GM19468 (cell line): ENCODE measurements around the gene PRKCH.

ENCODE experiments used
- ATAC-seq: cut with Tn5 transposase; IDR thresholded peaks from one replicate; pipeline ENCODE4 v1.9.1; 2021; ENCODE audit warnings: mild to moderate bottlenecking, moderate library complexity, moderate number of reproducible peaks; ENCODE audit not compliant: unreplicated experiment; ENCODE audit errors: extremely low read depth

Gene PRKCH

DNA sequence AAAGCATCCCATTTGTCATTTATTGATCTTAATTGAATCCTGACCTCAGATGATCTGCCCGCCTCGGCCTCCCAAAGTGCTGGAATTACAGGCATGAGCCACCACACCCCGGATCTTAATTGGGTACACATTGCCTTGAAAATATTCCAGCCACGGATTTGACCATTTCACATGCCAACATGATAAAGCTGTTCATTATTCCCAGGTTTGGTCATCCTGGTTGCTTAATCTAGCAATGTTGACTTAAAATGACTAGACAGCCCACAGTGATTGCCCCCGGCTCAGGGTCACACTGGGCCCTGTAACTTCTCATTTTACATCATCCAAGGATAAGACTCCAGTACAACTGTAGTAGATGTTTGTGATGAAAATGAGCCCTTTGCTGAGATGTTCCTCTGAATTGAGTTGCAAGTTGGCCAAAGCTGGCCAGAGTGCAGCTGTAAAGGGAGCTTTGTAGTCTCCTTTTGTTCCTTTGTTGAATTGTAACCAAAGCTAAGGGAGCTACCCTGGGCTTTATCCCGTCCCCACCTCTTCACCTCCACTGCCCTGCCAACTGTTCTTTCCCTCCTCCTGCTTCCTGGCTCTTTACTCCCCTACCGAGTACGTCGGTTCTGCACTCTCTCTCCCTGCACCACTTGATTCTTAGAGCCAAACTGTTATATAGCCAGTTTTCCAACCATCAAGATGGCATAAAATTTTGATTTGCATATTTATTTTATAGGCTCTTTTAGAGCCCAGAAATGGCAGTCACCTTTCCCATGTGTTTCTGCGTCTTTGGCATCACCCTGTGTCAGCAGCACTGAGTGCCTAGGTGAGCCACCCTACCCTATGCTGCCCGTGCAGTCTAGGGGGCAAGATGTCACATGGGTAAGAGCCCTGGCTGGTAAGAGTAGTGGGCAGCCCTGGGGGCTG lies 232.6 kb downstream of the PRKCH start:
- no peak for ATAC-seq

DNA sequence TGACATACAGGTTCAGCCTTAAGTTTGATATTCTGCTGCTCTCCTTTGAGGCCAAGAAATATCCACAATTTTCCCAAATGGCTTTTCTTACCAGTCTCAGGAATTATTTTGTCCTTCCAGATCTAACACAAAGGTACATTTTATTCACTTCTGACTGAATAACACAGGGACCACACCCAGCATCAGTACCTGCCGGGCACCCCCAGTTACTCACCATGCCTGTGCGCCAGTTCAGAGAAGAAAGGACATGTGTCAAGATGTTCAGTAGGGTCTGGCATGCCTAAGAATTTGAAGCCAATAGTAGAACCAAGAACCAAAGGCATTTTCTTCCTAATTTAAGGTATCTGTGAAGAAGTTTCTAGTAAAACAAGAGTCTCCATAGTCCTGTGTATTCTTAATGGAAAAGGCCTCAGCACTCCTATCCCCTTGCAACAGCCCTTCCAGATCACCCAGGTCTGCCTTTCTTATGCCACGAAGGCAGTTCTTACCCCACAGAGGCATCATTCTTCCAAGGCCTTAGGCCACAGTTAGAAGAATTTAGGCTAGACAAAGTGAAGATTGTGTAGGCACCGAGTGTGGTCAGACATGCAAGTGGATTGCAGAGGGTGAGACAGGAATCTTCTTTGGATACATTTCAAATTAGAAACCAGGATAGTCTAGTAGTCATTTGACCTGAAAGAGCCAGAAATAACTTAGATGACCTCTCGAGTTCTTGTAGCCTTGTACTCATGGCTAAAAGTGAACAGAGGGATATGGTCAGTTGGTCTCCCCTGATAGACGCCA lies 233.9 kb downstream of the PRKCH start:
- no peak for ATAC-seq

DNA sequence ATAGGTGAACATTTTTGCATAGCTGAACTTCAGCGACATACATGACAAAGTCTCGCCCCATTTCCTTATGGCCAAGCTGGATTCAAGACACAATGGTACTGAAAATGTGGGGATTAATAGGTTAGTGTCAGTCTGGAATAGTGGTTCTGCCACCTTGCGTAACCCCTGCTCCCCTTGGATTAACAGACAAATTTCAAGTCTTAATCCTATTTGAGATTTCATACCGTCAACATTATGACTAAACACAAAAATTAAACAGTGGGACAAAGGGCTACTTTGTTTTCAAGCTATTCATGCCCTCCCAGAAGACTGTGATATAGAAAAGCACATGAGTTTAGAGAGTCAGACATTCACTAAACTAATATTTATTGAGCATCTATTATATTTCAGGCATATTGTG lies 235.1 kb downstream of the PRKCH start:
- no peak for ATAC-seq

DNA sequence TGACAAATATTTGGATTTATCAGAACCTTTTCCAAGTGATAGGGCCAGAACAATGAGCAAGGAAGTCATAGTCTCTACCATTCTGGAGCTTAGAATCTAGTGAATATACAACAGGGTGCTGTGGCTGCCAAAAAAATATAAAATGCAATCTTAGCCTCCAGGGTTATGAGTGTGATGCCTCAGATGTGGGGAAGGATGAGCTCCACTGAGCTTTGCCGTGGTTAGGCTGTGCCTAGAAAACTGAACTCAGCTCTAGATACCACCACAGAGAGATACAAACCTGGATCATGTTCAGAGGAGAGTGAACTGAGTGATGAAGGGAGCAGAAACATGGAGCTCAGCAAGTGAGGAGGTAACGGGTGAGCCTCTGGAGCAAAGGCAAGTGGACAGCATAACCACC lies 235.9 kb downstream of the PRKCH start:
- no peak for ATAC-seq

DNA sequence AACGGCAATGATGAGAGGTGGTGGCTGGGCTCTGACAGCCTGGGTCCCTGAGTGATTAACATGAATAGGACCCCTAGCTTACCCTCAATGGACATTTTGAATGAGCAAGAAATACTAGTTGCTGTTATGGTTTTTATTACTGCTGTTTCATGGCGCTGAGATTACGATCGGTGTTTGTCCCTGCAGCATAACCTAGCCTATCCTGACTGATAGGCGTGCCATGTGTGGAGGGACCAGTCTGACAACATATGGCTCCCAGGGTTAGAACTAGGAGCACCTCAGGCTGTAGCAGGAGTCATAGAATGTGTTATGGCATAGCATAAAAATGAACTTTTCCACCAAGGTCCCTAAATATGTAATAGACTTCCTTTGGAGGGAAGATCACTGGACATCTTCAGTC lies 236.5 kb downstream of the PRKCH start:
- no peak for ATAC-seq

DNA sequence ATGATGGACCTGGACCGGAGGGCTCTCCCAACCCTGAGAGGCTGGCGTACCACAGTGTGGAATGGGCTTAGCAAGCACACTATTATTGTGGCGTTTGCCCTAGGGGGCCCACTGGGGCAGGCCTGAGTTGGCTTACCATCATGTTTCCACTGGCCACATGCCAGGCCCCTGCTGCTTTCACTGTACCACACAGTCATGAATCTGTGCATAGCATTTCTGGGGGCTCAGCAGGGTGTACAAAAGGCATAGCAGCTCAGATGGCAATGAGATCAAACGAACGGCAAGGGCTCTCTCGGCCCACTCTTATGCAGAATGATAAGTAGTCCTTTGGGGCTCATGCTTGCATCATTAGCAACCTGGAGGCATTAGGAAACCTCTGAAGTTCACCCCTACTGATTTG lies 236.9 kb downstream of the PRKCH start:
- ATAC-seq, result no peak

DNA sequence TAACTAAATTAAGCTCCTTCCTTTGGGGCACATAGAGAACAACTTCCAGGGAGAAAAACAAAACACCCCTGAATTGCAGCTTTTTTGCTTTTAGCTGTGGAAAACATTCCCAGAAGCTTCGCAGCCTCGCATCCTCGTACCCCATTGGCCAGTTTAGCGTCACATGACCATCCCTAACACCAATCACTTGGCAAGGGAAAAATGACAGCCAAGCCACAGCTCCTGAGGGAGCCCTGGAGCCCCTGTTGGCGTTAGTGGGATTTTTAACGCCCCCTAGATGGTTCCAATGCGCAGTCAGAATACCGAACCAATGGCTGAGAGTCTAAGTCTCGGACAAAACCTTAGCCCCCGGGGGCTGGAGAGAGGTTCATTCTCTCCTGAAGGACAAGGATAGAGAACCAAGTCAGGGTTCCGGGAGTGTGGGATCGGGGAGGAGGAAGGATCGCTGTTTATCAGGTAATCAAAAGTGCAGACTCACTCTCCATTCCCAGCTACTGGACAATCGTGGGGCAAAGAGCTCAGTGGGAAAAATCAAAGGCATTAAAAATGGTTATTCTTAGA lies 238.3 kb downstream of the PRKCH start:
- ATAC-seq, result no peak

DNA sequence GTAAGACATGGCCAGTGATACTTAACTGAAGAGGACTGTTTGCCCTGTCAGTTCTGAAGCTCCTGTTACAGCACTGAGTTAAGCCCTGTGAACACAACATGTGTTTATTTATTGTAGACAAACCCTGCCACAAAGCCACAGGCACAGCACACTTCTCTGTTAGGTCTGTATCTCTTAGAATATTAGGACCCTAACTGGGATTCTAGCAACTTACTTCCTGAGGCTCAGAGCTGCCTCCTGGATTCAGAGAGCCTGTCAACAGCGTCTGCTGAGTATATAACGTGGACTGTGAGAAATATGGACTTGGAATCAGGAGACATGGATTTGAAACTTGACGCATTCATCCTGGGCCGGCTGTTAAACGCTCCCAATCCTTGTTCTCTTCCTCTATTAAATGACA lies 238.9 kb downstream of the PRKCH start:
- ATAC-seq, result no peak

DNA sequence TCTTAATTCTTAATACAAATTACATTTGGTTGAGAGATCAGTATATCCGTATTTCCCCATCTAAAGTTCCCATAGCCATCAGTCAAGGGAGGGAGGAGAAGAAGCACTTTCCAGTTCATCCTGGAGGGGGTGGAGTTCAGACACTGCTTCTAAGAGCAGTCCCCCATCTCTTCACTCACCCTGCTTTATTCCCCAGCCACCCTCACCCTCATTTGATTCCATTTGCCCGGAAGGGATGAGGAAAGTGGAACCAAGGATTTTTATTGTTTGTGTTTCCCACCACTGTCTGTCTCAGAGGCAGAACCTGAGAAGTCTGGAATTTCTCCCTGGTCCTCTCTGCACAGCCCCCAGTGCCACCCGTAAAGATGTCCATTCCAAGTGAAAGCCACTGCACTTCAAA lies 239.7 kb downstream of the PRKCH start:
- ATAC-seq, result no peak

DNA sequence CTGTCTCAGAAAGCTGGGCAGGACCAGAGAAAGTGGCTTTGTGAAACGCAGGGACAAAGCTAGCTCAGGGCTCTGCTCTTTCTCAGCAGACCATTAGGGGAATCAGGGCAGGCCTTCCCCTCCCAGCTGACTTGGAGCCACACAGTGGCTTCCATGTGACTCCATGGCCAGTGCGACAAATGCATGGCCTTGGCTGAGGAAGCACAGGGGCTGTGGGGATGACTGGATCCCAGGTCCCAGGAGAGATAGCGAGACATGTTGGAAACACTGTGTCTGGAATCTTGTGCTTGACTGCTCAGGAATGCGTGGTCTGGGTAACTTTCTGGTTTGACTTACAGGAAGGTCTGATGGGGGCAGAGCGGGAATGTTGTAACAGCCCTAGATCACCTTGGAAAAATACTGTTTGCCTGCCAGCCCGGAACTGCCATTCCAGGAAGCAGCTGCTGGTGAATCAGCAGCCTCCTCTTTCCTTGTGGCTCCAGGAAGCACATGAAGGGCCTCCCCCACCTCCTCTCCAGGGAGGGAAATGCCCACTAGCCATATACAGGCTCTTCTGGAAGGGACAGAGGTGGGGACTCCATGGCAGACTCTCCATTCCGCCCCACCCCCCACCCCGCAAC lies 240.4 kb downstream of the PRKCH start:
- no peak for ATAC-seq

DNA sequence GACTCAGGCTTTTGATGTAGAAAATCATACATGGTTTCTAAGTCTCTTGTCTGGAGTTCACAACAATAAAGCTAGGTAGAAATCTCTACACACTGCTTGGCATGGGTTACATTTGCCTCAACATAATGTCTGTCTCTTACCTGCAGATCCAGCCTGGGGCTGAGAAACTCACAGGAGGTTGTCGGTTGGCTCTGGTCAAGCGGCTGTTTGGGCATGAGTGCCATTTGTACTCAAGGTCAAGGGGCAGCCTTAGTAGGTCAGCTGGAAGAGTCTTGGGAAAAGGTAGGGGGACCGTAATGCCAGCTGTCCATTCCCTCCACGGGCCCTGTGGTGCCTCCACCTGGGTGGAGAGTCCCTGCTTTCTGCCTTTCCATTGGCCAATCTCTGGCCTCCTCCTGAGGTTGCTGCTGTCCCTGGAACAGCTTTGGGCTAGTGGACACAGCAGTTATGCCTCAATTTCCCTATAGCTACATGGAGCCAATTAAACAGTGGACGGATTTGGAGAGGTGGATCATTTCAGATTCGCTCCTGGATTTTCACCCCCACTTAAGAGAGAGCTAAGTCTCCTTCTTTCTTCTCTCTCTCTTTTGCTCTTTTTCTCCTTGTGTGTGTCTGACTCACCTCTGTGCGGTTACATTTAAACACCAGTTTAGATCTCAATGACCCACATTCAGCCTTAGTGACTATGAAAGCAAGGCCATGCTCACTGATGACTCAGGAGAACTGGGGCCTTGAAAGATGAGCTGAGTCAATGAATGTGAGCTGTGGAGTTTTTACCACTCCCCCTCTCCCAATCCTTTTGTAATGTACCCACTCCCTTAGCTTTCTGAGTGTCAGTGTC lies 241.2 kb downstream of the PRKCH start:
- ATAC-seq, result no peak

DNA sequence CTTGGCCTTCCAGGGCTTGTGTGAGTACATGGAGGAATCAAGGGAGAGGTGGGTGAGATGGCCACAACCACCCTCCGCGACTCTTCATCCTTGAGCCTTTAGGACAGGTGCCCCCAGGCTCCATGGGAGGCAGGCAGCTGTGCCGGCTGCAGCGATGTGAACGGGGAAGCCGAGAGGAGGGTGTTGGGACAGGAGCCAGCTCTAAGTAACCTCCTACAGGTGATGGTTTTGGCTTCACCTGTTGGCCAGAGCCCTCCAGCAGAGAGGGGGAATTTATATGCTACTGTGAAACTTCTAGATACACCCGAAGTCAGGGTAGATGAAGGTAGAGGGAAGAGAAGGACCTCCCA lies 241.8 kb downstream of the PRKCH start:
- no peak for ATAC-seq

DNA sequence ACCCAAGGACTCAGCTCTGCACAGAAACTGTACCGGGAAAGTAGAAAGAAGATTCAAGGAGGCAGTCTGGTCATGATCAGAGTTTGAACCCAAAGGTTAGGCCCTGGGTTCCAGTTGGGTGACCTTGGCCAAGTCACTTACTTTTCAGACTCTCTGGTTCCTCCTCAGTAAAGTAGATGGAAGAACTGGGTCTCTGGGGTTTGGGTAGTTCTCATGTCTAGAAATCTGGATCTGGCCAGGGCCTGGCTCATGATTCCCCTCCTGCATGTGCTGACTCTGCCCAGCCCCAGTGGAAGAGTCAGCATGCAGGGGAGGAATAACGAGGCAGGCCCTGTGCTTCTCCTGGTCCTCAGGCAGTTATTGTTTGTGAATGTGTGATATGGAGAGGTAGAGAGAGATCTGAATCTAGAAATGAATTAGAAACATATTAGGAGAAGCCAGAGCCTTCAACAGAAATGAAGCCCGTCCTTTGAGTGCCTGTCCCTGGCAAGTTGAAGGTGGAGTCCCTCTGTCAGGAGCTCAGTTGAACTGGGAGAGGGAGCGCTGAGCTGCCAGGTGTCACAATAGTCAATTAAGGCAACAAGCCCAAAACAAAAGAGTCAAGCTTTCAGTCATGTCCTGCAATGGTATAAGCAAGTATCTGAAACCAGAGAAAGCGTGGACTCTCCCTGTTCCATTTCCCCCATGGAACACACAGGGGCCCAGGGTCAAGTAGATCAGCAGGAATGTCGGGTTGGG lies 242.7 kb downstream of the PRKCH start:
- no peak for ATAC-seq

DNA sequence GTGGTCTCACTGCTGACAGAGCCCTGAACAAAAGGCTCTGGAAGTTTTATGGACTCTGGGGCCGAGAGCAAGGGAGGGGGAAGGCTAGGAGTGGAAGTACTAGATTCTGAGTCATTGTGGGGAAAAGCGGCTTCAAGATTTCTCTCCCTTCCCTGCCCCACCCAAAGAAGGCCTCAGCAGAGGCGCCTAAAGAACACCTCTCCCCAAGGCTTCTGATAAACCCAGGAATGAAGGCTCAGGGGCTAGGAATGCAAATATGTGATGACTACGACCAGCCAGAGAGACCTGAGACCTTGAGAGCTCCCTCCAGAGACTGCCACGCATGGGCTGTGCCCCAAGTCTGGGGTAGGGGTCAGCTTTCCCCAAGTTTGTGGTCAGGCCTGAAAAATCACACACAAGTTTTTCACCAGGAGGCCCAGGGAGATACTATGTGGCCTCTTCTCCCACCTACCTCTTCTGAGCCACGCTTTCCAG lies 243.3 kb downstream of the PRKCH start:
- no peak for ATAC-seq

DNA sequence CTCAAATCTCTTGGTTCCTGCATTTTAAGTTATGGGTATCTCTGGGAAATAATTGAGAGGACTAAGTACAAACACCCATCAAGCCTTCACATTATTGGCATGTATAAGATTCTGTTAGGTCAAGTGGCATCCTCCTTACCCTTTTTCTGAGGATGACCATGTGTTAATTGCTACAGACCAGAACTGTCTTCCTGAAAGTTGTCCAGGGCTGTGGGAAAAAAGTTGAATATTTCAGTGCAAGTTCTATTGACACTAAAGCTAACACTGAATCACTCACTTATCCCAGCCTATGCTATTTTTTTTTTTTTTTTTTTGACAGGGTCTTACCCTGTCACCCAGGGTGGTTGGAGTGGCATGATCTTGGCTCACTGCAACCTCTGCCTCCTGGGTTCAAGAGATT lies 243.8 kb downstream of the PRKCH start:
- ATAC-seq, result no peak

DNA sequence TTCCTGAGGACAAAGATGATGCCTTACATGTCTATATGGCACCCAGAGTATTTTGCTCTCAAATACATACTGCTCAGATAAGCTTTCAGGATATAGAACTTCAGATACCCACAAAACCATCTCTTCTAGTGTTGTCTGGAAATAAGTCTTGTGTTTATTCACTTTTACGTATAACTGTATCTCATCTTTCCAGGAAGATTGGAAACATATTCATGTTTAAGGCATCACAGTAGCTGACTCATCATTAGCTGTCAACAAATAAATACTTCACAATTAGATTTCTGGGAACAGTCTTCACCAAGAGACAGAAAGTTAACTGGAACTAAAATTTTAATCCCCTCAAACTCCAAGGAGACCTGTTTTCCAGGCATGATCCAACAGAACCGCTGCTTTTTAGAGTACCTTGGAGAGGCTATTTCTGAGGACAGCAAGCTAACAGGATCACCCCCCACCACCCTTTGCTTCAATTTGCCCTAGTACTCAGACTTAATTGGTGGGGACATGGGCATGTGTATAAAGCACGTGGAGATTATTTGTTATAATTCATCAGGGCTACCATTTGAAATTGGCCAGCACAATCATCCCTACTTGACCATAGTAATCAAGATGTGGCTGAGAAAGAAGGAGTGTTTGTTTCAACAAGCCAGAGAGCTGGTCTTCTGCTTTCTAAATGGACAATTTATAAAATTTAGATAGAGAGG lies 244.6 kb downstream of the PRKCH start:
- no peak for ATAC-seq

DNA sequence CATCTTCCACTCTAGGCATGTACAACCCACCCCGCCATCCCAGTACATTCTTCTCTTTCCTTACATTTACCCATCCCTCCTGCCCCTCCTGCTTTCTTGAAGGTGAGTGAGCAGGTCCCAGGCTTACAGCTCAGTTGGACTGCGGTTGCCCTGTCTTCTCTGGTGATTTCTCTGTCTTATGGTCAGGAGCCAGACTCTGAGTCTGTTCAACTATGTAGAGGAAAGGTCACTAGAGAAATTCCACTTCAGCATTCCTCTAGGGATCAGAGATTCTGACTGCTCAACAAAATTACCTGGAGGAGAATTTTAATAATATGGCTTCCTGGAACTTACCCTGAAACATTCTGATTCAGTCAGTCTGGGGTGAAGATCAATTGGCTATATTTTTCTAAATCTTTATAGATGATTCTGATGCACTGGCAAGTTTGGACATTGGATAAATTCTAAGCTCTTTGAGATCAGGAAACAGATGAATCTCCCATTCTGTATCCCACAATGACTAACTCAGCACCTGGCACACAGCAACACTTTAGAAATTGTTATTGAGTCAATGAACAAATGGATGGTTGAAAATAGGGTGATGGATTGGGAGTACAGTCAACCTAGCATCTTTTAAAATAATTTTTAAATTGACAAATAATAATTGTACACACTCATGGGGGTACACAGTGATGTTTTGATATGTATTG lies 245.3 kb downstream of the PRKCH start:
- ATAC-seq, result no peak
